Astrocyte (in vitro differentiated cells and primary cell): ENCODE data around the gene TIMM44.

Experiments
- EZH2 ChIP-seq: IDR thresholded peaks from 2 replicates; pipeline ENCODE4 v1.6.1; 2012; ENCODE audit warnings: mild to moderate bottlenecking, low read length, inconsistent platforms; ENCODE audit not compliant: insufficient read depth
- TF ChIP-seq, protein P1 (sequence below): IDR thresholded peaks from 2 replicates; pipeline ENCODE4 v1.5.1; 2011; ENCODE audit warnings: low read depth, mild to moderate bottlenecking, inconsistent platforms, low read length, moderate library complexity; ENCODE audit not compliant: insufficient read depth

DNA sequence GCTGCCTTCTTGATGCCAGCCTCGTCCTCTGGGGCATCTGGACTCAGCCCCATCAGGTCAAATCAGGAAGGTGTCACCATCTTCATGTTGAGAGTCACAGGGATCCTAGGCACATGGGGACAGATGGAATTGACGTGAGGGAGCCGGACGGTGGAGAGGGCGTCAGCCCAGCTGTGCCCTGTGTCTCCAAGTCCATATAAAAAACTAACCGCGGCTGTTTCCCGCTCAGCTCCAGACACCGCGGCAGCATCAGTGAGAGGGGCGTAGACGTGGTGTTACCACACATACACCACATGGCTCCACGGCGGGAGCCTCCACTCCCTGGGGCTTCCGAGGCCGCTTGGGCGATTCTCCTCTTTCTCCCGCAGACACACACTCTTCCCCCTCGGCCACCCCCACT is 63.6 kb downstream of the TIMM44 start:
- no peak for TF ChIP-seq EZH2
- TF ChIP-seq, protein P1, sequence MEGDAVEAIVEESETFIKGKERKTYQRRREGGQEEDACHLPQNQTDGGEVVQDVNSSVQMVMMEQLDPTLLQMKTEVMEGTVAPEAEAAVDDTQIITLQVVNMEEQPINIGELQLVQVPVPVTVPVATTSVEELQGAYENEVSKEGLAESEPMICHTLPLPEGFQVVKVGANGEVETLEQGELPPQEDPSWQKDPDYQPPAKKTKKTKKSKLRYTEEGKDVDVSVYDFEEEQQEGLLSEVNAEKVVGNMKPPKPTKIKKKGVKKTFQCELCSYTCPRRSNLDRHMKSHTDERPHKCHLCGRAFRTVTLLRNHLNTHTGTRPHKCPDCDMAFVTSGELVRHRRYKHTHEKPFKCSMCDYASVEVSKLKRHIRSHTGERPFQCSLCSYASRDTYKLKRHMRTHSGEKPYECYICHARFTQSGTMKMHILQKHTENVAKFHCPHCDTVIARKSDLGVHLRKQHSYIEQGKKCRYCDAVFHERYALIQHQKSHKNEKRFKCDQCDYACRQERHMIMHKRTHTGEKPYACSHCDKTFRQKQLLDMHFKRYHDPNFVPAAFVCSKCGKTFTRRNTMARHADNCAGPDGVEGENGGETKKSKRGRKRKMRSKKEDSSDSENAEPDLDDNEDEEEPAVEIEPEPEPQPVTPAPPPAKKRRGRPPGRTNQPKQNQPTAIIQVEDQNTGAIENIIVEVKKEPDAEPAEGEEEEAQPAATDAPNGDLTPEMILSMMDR: no peak
